ENCODE results near the gene DPP6.

DNA sequence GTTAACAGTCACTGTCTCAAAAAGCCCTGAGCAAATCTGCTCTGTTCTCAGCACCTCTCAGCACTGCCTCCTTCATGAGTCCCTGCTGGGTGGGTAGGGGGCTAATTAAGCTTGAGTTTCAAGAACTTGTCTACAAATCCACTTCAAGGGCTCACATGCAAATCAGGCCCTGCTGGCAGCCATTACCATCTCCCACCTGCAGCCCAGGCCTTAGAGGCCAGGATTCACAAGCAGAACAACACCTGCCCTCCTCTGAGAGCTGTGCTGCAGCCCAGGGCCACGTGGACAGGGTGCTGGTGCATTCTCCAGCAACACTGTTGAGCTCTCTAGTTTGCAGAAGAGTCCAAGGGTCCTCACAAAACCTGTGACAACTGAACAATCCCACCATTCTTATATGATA is 119.2 kb downstream of the DPP6 start:
- no peak for TF ChIP-seq CTCF (IDR thresholded peaks at IDR 0.05; ENCODE audit: low read depth, low read length)
- TF ChIP-seq POLR2A (IDR thresholded peaks at IDR 0.05; ENCODE audit: extremely low read depth, insufficient read length) = no peak
- TF ChIP-seq MAX (IDR thresholded peaks at IDR 0.05; ENCODE audit: low read depth, low read length) = no peak
